ENCODE measurements around the gene ST7L.
"Not testable (repeated sequence)": the region's sequence is repeated elsewhere in the genome, so short reads cannot be mapped to it uniquely, and the experiment has no call there.

Gene ST7L, protein sequence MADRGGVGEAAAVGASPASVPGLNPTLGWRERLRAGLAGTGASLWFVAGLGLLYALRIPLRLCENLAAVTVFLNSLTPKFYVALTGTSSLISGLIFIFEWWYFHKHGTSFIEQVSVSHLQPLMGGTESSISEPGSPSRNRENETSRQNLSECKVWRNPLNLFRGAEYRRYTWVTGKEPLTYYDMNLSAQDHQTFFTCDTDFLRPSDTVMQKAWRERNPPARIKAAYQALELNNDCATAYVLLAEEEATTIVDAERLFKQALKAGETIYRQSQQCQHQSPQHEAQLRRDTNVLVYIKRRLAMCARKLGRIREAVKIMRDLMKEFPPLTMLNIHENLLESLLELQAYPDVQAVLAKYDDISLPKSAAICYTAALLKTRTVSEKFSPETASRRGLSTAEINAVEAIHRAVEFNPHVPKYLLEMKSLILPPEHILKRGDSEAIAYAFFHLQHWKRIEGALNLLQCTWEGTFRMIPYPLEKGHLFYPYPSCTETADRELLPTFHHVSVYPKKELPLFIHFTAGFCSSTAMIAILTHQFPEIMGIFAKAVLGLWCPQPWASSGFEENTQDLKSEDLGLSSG

DNA sequence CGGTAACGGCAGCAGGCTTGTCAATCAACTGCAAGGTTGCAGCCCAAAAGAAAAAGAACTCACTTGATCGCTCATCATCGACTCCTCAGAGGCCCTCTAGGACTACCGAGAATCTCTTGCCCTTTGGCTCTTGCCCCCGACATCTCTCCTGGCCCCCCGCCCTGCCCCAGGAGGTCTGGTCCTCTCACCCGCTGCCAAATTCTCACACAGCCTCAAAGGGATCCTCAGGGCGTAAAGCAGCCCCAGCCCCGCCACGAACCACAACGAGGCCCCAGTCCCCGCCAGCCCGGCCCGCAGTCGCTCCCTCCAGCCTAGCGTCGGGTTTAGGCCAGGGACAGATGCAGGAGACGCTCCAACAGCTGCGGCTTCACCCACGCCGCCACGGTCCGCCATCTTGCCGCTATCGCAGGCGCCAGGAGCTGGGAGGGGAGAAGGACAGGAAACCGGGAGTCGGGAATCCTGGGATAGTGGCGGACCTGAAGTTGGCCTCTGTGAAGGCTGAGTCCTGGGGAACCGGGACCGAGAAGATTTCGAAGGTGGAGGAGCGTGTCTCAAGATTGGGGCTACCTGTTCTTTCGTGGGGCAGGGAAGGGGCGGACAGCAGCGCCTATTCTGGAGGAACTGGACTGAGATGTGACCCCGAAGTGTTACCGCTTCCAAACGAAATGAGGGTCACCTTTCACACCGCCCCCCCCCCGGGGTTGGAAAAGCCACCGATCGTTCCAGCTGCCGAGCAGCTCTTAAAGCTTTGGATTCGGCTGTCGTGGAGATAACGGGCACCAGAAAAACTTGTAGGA lies at the start of gene ST7L:
ST7L (minus strand) TSS at position 421 of the 797 bp plus-strand sequence; CDS start at position 393, 28 bp downstream.
- DNase-seq, result peak; percentile 66

DNA sequence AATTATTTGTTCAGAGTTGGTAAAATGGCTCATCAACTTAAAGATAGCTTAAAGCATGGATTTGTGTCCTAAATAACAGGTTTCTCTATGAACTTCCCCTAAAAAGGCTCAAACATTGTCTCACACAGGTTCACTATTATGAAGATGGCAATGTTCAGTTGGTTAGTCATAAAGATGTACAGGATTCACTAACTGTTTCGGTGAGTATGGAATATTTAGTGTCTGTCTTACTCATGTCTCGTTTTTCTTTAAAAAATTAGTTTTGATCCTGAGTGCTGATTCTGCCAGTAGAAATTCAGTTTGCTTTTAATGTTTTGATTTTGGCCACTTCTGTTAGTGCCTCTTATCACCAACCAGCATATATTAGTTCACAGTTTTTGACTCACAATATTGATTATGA lies 48.0 kb upstream of the ST7L start:
- DNase-seq, result no peak

DNA sequence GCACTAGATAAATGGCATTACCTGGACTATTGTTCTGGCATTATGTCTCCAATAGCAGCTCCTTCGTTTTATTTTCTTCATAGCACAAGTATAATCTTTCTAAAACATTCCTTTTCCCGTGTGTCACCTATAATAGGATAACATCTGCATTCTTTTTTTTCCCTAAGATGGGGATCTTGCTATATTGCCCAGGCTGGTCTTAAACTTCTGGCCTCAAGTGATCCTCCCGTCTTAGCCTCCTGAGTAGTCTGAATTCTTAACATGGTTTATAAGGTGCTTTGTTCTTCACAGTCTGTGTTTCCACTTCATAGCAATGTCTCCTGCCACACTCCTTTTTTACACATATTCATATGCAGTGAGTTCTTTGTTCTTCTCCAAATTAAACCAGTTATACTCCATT lies 46.9 kb upstream of the ST7L start:
- DNase-seq, result no peak

DNA sequence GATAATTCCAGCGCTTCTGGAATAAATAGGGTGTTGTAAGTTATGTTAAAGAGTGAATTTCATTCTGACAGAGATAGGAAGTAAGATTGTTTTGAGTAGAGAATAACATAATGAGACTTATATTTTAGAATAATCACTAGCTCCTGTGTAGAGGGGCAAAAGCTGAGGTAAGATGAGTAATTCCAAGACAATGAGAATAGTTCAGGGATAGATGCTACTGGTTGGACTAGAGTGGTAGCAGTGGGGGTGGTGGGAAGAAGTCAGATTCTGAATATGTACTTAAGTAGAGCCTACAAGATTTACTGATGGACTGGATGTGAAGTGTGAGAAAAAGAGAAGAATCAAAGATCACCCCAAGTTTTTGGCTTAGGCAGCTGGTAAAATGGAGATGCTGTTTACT lies 32.3 kb upstream of the ST7L start:
- no peak for DNase-seq

DNA sequence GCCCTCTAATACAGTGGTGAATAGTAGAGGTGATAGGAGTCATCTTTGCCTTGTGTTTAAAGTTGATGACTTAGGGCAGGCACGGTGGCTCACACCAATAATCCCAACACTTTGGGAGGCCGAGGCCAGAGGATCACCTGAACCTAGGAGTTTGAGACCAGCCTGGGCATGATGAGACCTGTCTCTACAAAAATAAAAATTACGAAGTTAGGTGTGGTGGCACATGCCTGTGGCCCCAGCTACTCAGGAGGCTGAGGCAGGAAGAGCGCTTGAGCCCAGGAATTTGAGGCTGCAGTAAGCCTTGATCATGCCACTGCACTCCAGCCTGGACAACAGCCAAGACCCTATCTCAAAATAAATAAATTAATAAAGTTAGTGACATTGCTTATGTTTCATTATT lies 27.3 kb upstream of the ST7L start:
- no peak for DNase-seq

DNA sequence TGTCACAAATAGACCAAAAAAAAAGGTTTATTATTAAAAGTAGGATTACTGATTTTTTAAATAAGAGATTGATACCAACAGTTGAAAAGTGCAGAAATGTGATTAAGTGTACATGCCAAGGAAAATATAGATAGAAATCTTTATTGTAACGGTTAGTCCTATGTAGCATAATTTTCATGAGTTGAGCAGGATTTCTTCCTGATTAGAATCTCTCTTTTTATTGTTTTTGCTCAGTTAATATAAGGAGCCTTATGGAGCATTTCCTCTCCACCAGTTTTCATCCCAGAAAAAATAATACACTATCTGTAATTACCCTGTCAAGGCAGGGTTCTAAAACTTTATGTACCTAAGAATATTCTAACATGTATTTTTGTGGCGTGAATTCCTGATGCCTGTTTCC lies 24.1 kb upstream of the ST7L start:
- DNase-seq, result no peak

DNA sequence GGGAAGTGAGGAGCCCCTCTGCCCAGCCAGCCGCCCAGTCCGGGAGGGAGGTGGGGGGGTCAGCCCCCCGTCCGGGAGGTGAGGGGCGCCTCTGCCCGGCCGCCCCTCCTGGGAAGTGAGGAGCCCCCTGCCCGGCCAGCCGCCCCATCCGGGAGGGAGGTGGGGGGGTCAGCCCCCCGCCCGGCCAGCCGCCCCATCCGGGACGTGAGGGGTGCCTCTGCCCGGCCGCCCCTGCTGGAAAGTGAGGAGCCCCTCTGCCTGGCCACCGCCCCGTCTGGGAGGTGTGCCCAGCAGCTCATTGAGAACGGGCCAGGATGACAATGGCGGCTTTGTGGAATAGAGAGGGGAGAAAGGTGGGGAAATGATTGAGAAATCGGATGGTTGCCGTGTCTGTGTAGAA lies 21.5 kb upstream of the ST7L start:
- not testable (repeated sequence) for DNase-seq

DNA sequence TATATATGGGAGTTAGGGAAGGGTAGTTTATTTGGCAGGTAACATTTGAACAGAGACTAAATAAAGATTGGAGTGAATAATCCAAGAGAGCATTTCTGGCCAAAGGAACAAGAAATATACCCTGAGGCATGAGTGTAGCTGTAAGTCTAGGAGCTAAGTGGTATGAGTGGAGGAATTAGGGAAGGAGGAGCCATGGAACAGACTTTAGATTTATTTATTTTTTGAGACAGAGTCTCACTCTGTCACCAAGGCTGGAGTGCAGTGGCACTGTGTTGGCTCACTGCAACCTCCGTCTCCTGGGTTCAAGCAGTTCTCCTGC lies 19.1 kb upstream of the ST7L start:
- DNase-seq, result no peak

DNA sequence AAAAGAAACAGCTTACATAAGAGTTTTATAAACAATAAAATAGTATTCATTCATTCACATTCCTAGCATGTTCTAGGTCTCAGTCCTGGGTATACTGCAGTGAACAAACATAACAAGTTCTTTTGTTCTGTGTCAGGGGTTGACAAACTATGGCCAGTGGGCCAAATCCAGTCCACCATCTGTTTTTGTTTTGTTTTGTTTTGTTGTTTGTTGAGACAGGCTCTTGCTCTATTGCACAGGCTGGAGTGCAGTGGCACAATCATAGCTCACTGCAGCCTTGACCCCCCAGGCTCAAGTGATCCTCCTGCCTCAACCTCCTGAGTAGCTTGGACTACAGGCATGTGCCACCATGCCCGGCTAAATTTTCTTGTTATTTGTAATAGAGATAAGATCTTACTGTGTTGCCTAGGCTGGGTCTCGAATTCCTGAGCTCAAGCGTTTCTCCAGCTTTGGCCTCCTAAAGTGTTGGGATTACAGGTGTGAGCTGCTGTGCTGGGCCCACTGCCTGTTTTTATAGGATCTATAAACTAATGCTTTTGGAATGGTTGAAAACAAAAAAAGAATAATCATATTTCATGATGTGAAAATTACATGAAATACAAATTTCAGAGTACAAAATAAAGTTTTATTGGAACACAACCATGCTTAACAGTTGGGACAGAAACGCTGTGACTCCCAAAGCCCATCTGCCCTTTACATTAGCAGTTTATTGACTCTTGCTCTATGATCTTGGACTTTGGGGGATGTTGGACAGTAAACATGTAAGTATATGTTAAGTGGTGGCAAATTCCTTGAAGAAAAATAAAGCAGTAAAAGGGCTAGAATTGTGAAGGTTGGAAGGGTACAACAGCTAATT lies 18.5 kb upstream of the ST7L start:
- no peak for DNase-seq

DNA sequence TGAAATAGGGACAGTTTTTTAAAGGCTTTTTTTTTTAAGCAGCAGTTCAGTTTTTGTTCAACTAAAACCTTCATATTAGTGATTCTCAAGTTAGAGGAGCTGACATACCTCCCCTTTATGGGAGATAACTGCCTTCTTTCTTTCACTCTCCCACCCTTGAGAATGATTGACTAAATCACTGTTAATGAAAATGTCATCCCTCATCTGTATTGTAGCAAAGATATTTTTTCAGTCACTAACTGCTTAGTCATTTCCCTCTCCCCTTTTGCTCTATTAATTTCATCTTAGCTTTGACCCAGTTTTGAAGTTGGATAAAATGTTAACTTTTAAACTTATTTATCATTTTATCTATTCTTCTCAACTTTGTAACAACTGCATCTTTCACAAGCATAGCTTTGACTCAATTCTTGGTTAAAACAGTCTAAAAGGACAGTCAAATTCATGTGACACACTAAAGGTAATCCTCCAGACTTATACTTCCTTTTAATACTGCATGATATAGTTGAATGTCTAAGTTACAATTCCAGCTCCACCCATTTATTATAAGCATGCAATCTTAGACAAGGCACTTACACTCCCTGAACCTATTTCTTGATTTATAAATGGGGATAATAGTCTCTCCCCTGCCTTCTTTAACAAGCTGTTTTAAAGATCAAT lies 17.8 kb upstream of the ST7L start:
- no peak for DNase-seq

DNA sequence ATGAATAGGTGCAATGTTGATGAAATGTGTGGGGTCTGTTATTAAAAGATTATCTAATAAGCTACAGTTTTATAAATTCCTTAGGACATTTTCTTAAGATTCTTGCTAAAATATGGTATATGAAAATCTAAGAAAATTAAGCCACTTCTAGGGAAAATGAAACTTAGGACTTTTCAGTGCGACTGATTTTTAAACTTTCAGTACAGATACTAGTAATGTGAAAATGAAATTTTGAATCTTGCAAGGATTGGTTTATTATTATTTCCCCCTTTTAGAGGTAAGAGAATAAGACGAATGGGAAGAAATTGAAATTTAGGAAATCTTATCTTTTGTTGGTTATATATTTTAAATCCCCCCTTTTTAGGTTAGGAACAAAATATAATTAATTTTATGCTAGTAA lies 17.1 kb upstream of the ST7L start:
- no peak for DNase-seq

DNA sequence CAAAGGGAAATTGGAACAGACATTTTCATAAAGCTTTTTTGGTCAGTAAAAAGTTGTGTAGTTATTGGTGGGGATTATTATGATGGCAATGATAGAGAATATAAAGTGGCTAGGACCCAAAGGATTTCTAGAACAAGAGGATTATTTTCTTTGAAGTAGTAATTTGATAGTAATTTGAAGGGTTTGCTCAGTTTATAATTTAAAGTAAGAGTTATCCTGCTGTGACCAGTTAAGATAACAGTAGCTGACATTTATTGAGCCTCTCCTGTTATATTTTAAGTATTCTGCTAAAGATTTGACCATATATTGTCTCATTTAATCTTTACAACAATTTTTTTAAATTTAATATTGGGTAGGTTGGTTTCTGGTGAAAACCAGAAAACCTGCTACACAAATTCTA lies 15.4 kb upstream of the ST7L start:
- DNase-seq, result no peak

DNA sequence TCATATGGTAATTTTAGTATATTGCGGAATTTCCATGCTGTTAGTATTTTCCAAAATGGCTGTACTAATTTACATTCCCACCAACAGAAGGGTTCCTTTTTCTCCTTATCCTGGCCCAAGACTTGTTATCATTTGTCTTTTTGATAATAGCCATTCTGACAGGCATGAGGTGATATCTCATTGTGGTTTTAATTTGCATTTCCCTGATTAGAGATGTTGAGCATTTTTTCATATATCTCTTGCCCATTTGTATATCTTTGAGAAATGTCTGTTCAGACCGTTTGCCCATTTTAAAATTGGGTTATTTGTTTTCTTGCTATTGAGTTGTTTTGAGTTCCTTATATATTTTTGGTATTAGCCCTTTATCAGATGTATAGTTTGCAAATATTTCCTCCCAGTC lies 14.7 kb upstream of the ST7L start:
- no peak for DNase-seq

DNA sequence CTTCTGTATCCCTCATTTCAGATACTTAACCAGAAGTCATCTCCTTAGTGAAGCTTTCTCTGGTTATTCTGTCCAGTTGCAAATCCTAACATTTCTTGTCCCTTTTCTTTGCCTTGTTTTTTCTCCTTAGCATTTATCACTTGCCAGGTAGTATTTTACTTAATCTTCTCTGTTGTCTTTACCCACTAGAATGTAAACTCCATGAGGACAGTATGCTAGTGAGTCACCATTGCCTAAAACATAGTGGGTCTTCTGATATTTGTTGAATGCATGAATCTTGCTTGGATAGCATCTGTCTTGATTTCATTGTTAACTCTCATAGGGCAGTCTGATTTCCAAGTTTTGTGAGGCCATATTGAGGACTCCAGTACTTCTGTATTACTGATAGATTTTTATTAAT lies 10.3 kb upstream of the ST7L start:
- DNase-seq, result no peak

DNA sequence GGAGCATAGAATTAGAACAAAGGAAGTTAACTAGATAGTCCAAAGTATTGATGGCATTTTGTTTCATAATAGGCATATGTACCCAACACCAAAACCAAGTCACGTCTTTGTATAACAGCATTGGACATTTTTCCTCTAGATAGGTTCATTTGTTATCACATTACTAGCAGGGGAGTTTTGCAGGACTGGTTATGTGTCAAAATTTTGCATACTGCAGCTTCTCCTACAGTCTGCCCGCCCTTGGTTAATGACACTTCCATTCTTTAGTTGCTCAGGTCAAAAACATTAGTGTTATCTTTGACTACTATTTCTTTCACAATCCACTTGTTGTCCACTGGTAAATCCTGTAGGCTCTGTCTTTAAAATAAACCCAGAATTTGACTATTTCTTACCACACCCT lies 9.6 kb upstream of the ST7L start:
- DNase-seq, result no peak

DNA sequence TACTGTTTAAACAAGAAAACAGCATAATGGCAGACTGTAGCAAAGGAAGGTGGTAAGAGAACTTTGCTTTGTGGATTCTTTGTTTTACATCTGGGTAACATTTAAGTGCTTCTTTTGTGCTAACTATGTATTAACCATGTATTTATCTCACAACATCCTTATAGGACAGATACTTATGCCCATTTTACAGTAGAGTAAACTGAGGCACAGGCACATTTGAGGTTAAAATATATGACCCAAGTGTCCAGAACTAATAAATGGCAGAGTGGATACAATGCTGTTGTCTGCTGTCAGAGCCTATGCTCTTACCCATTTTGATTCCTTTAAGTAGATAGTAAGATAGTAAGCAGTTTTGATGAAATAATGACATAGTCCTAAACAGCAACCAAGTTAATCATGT lies 7.9 kb upstream of the ST7L start:
- no peak for DNase-seq

DNA sequence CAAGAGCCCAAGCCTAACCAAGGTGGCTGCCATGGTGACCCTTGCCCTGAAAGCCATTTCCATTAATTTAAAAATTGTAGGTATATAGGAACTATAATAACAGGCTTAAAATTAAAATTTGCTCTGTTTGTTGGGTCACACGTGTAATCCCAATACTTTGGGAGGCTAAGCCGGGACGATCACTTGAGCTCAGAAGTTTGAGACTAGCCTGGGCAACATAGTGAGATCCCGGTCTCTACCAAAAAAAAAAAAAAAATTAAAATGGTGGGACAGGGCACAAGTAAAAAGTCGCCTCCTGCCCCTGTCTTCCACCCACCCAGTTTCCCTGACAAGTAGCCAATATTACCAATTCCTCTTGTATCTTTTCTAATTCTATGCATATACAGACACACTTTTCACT lies 7.3 kb upstream of the ST7L start:
- no peak for DNase-seq

DNA sequence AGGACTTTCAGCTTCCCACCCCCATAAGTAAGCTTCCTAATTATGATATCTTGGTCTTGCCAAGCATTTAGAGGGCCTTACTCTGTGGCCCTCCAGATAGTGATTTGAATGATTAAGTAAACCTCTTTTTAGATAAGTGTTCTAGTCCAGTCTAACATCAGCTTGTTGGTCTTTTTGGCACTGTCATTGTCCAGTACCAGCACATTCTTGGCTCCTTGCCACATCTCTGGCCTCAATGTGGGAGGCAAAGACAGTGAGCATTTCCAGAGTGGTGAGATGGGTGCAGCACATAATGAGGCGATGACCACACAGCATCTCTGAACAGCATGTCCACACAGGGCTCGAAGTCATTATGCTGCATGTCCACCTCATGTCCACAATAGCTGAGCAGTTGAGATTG lies 6.8 kb upstream of the ST7L start:
- DNase-seq, result no peak

DNA sequence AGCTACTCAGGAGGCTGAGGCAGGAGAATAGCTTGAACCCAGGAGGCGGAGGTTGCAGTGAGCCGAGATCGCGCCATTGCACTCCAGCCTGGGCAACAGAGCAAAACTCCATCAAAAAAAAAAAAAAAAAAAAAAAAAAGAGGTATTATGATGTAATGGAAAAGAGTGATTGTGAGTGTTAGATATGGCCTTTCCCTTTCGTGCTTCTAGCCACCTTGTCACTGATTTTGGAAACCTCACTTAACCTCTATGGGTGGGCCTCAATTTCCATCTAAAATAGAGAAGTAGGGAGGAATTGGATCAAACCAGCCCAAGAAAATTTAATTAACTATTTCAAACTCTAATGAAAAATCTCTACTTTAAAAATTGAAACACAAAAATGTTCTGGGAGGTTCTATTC lies 5.6 kb upstream of the ST7L start:
- not testable (repeated sequence) for DNase-seq

DNA sequence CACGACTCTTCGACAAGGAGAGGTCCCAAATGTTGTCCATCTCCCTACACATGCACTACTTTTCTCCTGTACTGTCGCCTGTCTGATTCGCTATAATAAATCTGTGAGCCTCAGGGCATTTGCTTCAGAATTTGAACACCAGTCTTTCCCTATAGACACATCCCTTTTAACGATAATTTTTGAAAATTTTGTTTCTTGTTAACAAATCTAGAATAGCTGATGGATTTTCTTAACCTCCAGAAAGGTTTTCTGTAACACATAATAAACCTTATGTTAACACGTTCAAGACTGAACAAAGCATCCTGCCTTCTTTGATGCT lies 1.4 kb upstream of the ST7L start:
- DNase-seq, result no peak

DNA sequence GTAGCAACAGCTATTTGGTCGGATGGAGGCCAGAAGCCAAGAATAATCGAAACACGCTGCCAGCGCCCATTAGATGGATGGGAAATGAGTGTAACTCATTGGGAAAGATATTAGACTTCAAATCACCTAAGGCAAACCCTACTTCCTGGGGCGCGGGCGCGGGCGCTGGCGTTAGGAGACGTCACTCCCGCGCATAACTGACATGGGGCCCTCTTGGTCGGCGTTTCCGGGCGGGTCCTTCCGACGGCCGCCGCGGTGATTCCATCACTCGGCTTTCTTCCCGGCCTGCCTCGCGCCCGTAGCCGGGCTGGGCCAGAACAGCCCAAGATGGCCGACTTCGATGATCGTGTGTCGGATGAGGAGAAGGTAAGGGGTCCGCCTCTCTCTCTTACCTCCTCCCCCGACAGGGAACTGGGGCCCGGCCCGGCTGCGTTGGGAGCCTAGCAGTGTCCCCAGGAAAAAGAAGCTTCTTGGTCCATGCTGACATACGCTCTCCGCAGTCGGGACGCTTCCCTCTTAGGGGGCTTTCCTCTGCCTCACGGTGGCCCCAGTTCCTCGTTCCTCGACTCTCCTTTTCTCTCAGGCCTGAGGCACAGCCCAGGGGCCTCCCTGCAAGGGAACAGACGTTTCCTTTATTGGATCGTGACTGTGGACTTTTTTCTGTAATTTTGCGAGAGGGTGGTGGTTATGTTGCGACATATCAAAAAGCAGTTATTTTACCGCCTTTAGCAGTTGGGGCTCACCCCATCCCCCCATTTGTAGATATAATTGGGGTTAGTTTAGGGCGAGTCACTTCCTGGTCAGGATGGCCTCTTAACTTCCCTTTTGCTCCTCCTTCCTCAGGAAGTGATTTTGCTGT lies 806 bp upstream of the ST7L start, which contains the start of gene CAPZA1:
CAPZA1 (plus strand) TSS at position 315 of the 859 bp plus-strand sequence; CDS start at position 328, 13 bp downstream.
- peak; percentile 93 for DNase-seq

Data from CD4-positive, alpha-beta T cell treated with Interleukin-12 subunit alpha and Interleukin-12 subunit beta, for 1 hour (primary cell).